IPS-NIHi11 (cell line): ENCODE results near the gene CLASP1.
"Not testable (repeated sequence)": the region's sequence is repeated elsewhere in the genome, so short reads cannot be mapped to it uniquely, and the experiment has no call there.

ENCODE experiments used
- DNase-seq: peaks from one replicate; pipeline ENCODE4 v3.0.0; 2012; ENCODE audit warnings: mixed read lengths, low spot score

The CLASP1 gene

DNA sequence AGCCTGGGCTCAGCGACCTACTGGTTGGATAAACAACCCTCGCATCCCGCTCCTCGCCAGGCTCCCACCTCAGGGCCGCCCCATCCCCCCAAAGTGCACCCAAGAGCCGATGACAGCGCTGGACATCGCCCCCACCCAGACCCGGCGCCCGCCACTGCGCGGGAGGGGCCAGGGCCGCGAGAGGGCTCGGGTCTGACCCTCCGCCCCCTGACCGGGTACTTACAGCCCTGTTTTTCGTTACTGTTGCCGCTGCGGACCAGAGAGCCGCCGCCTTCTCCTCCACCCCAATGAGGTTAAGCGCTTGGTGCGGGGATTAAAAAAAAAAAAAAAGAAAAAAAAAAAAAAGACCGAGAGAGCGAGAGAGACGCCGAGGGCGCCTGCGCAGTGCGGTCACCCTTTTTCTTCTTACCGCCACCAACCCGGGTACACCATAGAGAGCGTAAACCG lies at the start of gene CLASP1:
TSS of gene CLASP1 (minus strand) at position 314 of the 447 bp plus-strand sequence. CDS start 43,567 bp downstream, outside the sequence.
- no peak for DNase-seq

DNA sequence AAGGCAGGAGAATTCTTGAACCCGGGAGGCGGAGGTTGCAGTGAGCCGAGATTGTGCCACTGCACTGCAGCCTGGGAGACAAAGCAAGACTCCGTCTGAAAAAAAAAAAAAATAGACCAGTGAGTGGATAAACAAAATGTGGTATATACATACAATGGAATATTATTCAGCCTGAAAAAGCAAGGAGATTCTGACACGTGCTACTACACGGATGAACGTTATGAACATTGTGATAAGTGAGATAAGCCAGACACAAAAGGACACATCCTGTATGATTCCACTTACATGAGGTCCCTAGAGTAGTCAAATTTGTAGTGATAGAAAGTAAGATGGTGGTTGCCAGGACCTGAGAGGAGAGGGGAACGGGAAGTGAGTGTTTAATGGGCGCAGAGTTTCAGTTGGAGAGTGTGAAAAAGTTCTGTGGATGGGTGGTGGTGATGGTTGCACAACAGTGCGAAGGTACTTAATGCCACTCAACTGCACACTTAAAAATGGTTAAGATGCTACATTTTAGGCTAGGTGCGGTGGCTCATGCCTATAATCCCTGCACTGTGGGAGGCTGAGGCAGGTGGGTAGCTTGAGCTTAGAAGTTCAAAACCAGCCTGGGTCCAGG lies 49.2 kb upstream of the CLASP1 start:
- no peak for DNase-seq

DNA sequence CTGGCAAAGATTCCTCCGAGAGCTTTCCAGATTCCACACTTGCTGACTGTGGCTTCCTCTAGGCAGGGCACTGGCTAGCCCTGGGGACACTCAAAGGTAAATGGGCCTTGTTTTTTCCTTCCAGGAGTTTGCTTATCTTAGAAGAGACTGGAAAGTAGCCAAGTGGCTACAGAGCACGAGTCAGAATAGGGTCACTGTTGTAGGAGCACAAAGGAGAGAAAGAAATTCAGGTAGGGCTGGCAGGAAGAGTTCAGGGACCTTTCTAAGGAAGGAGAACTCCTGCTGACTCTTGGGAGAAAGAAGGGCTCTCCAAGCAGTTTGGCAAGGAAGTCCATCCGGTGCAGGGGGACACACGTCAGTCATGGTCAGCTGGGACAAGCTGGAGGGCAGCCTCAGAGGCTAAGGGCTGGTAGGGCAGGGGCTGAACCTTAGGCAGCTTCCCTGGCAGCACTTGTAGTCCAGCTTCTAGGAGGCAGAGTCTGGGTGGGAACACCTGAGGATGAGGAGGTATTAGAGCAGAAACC lies 47.9 kb upstream of the CLASP1 start:
- no peak for DNase-seq

DNA sequence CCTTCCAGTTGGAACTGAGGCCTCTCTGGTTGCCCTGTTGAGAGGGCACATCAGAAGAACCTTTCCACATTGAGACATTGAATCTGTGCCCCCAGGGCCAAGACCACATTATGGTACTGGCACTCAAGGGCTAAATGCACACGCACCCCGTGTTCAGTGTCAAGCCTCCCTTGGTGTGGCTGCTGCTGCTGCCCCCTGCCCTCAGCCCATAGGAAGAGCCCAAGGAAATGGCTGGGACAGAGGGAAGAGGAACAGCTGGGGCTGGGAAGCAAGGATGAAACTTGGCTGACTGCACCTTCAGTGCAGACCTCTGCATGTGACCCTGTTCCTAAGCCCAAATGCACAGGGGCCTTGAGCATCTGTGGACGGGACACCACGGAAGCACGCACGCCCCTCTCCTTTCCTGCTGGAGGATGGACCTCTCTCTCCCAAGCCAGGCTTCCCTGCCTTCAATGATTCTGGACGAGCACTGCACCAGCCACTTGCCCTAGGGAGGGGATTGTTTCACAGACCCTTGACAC lies 47.2 kb upstream of the CLASP1 start:
- DNase-seq: peak; percentile 31

GRCh38 chr2:121695171-121695451 lies 45.8 kb upstream of the CLASP1 start:
- DNase-seq: peak; percentile 26

DNA sequence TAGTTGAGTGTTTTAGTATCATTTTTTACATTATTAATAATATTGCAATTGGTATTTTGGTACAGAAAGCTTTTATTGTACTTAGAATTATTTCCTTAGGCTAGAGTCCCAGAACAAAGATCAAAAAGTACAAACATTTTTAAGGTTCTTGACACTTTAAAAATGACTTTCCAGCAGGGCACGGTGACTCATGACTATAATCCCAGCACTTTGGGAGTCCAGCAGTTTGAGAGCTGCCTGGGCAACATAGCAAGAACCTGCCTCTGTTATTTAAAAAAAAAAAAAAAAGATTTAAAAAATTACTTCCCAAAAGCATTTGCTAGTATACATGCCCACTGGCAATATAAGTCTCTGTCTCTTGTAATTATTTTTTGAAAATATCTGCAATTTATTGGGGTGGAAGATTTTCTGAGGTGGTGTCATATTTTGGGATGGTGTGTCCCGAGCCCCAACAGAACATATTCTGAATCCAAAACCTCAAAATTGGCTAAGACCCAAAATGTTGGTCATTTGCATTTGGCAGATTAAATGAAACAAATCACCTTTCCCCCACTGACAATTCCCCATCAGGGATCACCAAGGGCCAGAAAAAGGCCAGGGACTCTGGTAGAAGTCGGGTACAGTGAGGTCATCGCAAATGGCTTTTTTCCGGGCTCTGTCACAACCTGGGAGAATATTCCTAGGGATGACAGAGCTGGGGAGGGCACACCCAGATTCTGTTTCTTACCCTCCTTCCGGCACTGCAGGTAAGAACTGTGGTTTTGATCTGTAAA lies 45.3 kb upstream of the CLASP1 start:
- DNase-seq: no peak

DNA sequence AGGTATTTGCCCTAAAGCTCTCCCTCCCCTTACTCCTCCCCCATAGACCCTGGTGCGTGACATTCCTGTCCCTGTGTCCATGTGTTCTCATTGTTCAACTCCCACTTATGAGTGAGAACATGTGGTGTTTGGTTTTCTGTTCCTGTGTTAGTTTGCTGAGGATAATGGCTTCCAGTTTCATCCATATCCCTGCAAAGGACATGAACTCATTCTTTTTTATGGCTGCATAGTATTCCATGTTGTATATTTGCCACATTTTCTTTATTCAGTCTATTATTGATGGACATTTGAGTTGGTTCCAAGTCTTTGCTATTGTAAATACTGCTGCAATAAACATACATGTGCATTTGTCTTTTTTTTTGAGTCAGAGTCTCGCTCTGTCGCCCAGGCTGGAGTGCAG lies 41.3 kb upstream of the CLASP1 start:
- not testable (repeated sequence) for DNase-seq

GRCh38 chr2:121690095-121690494 lies 40.8 kb upstream of the CLASP1 start:
- no peak for DNase-seq

DNA sequence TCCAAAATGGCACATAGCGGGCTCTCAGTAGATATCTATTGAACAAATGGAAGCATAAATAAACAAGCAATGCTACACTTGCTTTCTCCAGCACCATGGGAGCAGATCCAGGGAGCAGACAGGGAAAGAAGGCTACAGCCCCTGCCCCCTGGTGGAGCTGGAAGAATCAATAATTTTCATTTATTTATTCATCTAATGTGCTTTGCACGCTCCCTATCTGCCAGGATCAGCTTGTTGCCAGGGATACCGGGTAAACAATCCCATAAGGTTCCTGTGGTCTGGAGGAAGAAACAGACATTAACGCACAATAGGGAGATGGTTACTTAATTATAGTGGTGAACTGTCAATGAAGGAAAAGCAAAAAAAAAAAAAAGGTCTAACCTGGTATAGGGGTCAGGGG lies 40.1 kb upstream of the CLASP1 start:
- peak; percentile 24 for DNase-seq

DNA sequence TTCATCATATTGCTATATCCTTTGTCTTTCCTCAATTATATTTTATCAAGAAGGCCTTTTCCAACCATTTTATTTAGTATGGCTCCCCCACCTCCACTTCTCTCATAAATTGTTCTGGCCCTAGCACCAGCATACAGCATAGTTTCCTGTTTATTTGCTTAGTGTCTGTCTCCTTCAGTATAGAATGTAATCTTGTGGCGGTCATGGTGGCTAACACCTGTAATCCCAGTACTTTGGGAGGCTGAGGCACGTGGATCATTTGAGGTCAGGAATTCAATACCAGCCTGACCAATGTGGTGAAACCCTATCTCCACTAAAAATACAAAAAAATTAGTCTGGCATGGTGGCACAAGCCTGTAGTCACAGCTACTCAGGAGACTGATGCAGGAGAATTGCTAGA lies 39.6 kb upstream of the CLASP1 start:
- no peak for DNase-seq

- DNase-seq: no peak
These were observed 37.6 kb upstream of the CLASP1 start for GRCh38 chr2:121686902-121687301.

GRCh38 chr2:121686218-121686617 lies 37.0 kb upstream of the CLASP1 start:
- no peak for DNase-seq

GRCh38 chr2:121682396-121683298 lies 33.4 kb upstream of the CLASP1 start:
- no peak for DNase-seq

DNA sequence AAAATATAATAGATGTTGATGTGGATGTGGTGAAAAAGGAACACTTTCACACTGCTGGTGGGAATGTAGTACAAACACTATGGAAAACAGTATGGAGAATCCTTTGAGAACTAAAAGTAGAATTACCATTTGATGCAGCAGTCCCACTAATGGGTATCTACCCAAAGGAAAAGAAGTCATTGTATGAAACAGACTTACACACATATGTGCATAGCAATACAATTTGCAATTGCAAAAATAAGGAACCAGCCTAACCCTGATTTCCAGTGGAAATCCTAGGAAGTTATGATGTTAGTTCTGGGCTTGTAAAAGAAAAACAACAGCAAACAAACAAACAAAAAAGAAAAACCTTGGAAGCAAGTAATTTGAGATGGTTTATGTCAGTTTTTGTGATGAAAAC lies 28.6 kb upstream of the CLASP1 start:
- no peak for DNase-seq

- DNase-seq: not testable (repeated sequence)
These were observed 22.4 kb upstream of the CLASP1 start for GRCh38 chr2:121671621-121672020.

DNA sequence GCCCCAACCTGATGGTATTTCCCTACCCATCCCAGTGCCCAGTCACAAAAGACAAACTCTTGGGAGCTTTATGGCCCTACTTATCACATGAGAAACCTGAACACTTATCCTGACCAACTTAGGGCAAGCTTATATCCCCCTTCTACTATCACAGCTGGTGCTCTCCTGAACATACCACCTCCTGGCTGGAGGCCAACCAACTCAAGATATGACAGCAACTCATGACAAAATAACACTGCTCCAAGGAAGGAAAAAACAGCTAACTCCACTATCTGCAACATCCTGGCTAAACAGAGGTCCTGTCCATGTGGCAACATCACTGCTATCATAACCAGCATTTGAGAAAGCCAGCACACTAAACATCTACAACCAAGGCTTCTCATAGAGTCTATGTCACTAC lies 20.9 kb upstream of the CLASP1 start:
- DNase-seq: no peak

- no peak for DNase-seq
These were observed 18.4 kb upstream of the CLASP1 start for GRCh38 chr2:121667618-121668017.

DNA sequence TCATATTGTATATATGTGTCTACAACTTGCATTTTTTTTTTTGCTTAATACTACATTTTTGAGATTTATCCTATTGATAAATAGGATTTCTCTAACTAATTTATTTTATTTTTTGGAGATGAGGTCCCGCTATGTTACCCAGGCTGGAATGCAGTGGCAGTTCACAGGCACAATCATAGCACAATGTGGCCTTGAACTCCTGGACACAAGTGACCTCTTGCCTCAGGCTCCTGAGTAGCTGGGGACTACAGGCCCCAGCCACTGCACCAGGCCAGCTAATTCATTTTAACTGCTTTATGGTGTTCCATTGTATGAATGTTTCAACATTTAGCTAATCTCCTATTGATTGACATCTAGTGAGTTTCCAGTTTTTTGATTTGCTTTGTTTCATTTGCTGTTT lies 16.8 kb upstream of the CLASP1 start:
- no peak for DNase-seq

- no peak for DNase-seq
These were observed 16.2 kb upstream of the CLASP1 start for GRCh38 chr2:121665504-121665903.

- DNase-seq: no peak
These were observed 15.5 kb upstream of the CLASP1 start for GRCh38 chr2:121664713-121665112.

GRCh38 chr2:121664086-121664485 lies 14.8 kb upstream of the CLASP1 start:
- DNase-seq: no peak

DNA sequence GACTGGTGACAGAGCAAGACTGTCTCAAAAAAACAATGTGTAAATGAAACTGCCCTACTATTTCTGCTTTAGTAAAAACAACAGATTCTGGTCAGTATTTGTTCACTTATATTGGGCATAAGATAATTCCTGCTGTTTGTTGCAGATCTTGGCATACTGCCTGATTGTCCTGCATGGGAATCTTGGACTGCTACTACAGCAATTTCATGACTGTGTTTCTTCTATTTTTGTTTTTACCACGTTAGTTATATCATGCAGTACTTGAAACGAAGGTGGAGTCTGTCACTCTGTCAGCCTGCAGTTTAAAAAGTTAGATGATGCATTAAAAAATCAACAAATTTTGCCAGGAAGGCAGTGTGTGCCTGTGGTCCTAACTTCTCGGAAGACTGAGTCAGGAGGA lies 14.2 kb upstream of the CLASP1 start:
- DNase-seq: no peak
